ENCODE data around the gene TDRD10. TPM values are rescaled to one million over a fixed set of nuclear protein-coding genes. Genes with fewer than 3 reads are reported as not detected.

Gene TDRD10
- total RNA-seq, 1 experiment from 2014 or later = not detected

GRCh38 chr1:154578058-154578418 lies 76.0 kb downstream of the TDRD10 start:
- peaks cover 44% of the 10 kb centered on the region for H3K36me3 ChIP-seq (ENCODE audit: insufficient read depth, low read length, poor library complexity, severe bottlenecking)
- CTCF ChIA-PET = no interaction called here
- BruUV-seq (replicated peaks) = no TSS peak

GRCh38 chr1:154579374-154579773 lies 77.4 kb downstream of the TDRD10 start:
- no peak overlapping the region for H3K4me3 ChIP-seq (ENCODE audit: low read depth, low read length, poor library complexity, severe bottlenecking)
- H3K27me3 ChIP-seq (replicated peaks; ENCODE audit: insufficient read depth, low read depth, low read length, poor library complexity) = no peaks in the 10 kb centered on the region
- no peaks in the 10 kb centered on the region for H3K4me1 ChIP-seq (ENCODE audit: insufficient read depth, low read length, poor library complexity, severe bottlenecking)
- peaks cover 57% of the 10 kb centered on the region for H3K36me3 ChIP-seq (ENCODE audit: insufficient read depth, low read length, poor library complexity, severe bottlenecking)
- H3K9me3 ChIP-seq (ENCODE audit: low read depth, low read length, poor library complexity, severe bottlenecking) = no peaks in the 10 kb centered on the region
- no peak for DNase-seq (ENCODE audit: low spot score)
- TF ChIP-seq, protein P1, sequence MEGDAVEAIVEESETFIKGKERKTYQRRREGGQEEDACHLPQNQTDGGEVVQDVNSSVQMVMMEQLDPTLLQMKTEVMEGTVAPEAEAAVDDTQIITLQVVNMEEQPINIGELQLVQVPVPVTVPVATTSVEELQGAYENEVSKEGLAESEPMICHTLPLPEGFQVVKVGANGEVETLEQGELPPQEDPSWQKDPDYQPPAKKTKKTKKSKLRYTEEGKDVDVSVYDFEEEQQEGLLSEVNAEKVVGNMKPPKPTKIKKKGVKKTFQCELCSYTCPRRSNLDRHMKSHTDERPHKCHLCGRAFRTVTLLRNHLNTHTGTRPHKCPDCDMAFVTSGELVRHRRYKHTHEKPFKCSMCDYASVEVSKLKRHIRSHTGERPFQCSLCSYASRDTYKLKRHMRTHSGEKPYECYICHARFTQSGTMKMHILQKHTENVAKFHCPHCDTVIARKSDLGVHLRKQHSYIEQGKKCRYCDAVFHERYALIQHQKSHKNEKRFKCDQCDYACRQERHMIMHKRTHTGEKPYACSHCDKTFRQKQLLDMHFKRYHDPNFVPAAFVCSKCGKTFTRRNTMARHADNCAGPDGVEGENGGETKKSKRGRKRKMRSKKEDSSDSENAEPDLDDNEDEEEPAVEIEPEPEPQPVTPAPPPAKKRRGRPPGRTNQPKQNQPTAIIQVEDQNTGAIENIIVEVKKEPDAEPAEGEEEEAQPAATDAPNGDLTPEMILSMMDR (conservative IDR thresholded peaks at IDR 0.05; ENCODE audit: low read depth, low read length) = no peak
- intact Hi-C loops (cut with micrococcal nuclease; ENCODE audit: unreplicated experiment) = no loop called here
- CTCF ChIA-PET = no interaction called here
- BruUV-seq (replicated peaks) = no TSS peak
- no peak overlapping the region for H3K27ac ChIP-seq (ENCODE audit: low read depth, low read length, poor library complexity, severe bottlenecking)
- POLR2A ChIA-PET (ENCODE audit: low non-redundant PET) = interaction anchor here (0.5 kb wide), 1 partner anchor 295 kb away, joined by 9 read pairs; no protein-coding TSS in a partner anchor

More at GRCh38 chr1:154578058-154578418, 76.0 kb downstream of the TDRD10 start:
- no peaks in the 10 kb centered on the region for H3K4me1 ChIP-seq (ENCODE audit: insufficient read depth, low read length, poor library complexity, severe bottlenecking)
- no peak for TF ChIP-seq EZH2 (IDR thresholded peaks at IDR 0.05; ENCODE audit: borderline replicate concordance, low read depth, low read length, poor library complexity, severe bottlenecking)
- TF ChIP-seq, protein P1 (conservative IDR thresholded peaks at IDR 0.05; ENCODE audit: low read depth, low read length) = no peak
- POLR2A ChIA-PET (ENCODE audit: low non-redundant PET) = no interaction called here
- no peak for DNase-seq (ENCODE audit: low spot score)
- H3K9me3 ChIP-seq (ENCODE audit: low read depth, low read length, poor library complexity, severe bottlenecking) = no peaks in the 10 kb centered on the region
- no peak overlapping the region for H3K27ac ChIP-seq (ENCODE audit: low read depth, low read length, poor library complexity, severe bottlenecking)
- intact Hi-C loops (cut with micrococcal nuclease; ENCODE audit: unreplicated experiment) = no loop called here
- H3K4me3 ChIP-seq (ENCODE audit: low read depth, low read length, poor library complexity, severe bottlenecking) = no peak overlapping the region
- no peaks in the 10 kb centered on the region for H3K27me3 ChIP-seq (replicated peaks; ENCODE audit: insufficient read depth, low read depth, low read length, poor library complexity)

- Histone ChIP-seq H3K27ac (ENCODE audit: low read depth, low read length, poor library complexity, severe bottlenecking) (no peak overlapping the region), H3K9me3 (ENCODE audit: low read depth, low read length, poor library complexity, severe bottlenecking) (no peaks in the 10 kb centered on the region), H3K27me3 (replicated peaks; ENCODE audit: insufficient read depth, low read depth, low read length, poor library complexity) (no peaks in the 10 kb centered on the region), H3K4me1 (ENCODE audit: insufficient read depth, low read length, poor library complexity, severe bottlenecking) (no peaks in the 10 kb centered on the region), H3K36me3 (ENCODE audit: insufficient read depth, low read length, poor library complexity, severe bottlenecking) (peaks cover 81% of the 10 kb centered on the region), H3K4me3 (ENCODE audit: low read depth, low read length, poor library complexity, severe bottlenecking) (no peak overlapping the region)
- no peak for DNase-seq (ENCODE audit: low spot score)
- intact Hi-C loops (cut with micrococcal nuclease; ENCODE audit: unreplicated experiment) = no loop called here
- no TSS peak for BruUV-seq (replicated peaks)
- POLR2A ChIA-PET (ENCODE audit: low non-redundant PET) = no interaction called here
- TF ChIP-seq, protein P1 (conservative IDR thresholded peaks at IDR 0.05; ENCODE audit: low read depth, low read length) = no peak
- no peak for TF ChIP-seq EZH2 (IDR thresholded peaks at IDR 0.05; ENCODE audit: borderline replicate concordance, low read depth, low read length, poor library complexity, severe bottlenecking)
- CTCF ChIA-PET = no interaction called here
Measured at GRCh38 chr1:154581766-154582165, 79.7 kb downstream of the TDRD10 start.

Data from A673 (cell line).